Liver (tissue), 9 donors: Measurements from ENCODE around the gene GPRC5B. TPM values are rescaled to one million over a fixed set of nuclear protein-coding genes. Genes with fewer than 3 reads are reported as not detected.

Experiments used
- DNase-seq: peaks from one replicate; pipeline ENCODE4 v3.0.0-alpha.2; 2017; ENCODE audit warnings: low spot score
- H3K27ac ChIP-seq, 2 donors: one replicate each; pipeline ENCODE4 v1.7.0; 2013; ENCODE audit warnings: inconsistent platforms in 2 of 2, low read length in 2 of 2, control low read depth in 1 of 2, low read depth in 1 of 2, mild to moderate bottlenecking in 1 of 2
- H3K27me3 ChIP-seq, 4 donors: one replicate each; pipeline versions ENCODE4 v1.6.1 to v1.7.0; 2013; ENCODE audit warnings: low read length in 3 of 4, inconsistent platforms in 1 of 4, mild to moderate bottlenecking in 1 of 4, moderate library complexity in 1 of 4; ENCODE audit not compliant: control insufficient read depth in 4 of 4, insufficient read depth in 4 of 4
- H3K36me3 ChIP-seq, 4 donors: one replicate each; pipeline versions ENCODE4 v1.6.1 to v1.7.0; 2013; ENCODE audit warnings: low read length in 3 of 4, mild to moderate bottlenecking in 3 of 4, low read depth in 1 of 4, moderate library complexity in 1 of 4; ENCODE audit not compliant: control insufficient read depth in 4 of 4, insufficient read depth in 3 of 4
- H3K4me1 ChIP-seq, 4 donors: one replicate each; pipeline versions ENCODE4 v1.6.1 to v1.7.0; 2013; ENCODE audit warnings: low read length in 3 of 4, mild to moderate bottlenecking in 3 of 4, moderate library complexity in 1 of 4; ENCODE audit not compliant: control insufficient read depth in 4 of 4, insufficient read depth in 4 of 4
- H3K4me3 ChIP-seq, 3 donors: one replicate each; pipeline versions ENCODE4 v1.6.1 to v1.7.0; 2013; ENCODE audit warnings: low read length in 3 of 3, control low read depth in 1 of 3, low read depth in 1 of 3, mild to moderate bottlenecking in 1 of 3
- H3K9ac ChIP-seq, 2 donors: one replicate each; pipeline ENCODE4 v1.7.0; 2013; ENCODE audit warnings: low read length in 2 of 2, mild to moderate bottlenecking in 2 of 2, moderate library complexity in 2 of 2, control low read depth in 1 of 2, low read depth in 1 of 2
- H3K9me3 ChIP-seq, 4 donors: one replicate each; pipeline versions ENCODE4 v1.6.1 to v1.7.0; 2013; ENCODE audit warnings: low read length in 3 of 4; ENCODE audit not compliant: control insufficient read depth in 4 of 4
- ATF3 ChIP-seq: IDR thresholded peaks from 2 replicates; pipeline ENCODE4 v1.6.1; 2016; ENCODE audit warnings: antibody characterized with exemption
- CTCF ChIP-seq: fragments of 150-350 bp; IDR thresholded peaks from 2 replicates; pipeline ENCODE4 v1.5.1; 2017; ENCODE audit warnings: improper control_type of control experiment, low read depth, low read length; ENCODE audit not compliant: missing input control
- EGR1 ChIP-seq, 2 donors: IDR thresholded peaks; 2 replicates each; pipeline ENCODE4 v1.6.1; 2016 to 2018; ENCODE audit warnings: antibody characterized with exemption in 2 of 2, low read depth in 2 of 2
- FOXA1 ChIP-seq: IDR thresholded peaks from 2 replicates; pipeline ENCODE4 v1.6.1; 2016; ENCODE audit warnings: antibody characterized with exemption
- FOXA2 ChIP-seq: IDR thresholded peaks from 2 replicates; pipeline ENCODE4 v1.6.1; 2016; ENCODE audit warnings: antibody characterized with exemption
- GABPA ChIP-seq, 2 donors: IDR thresholded peaks in 1 of 2; conservative IDR thresholded peaks in 1 of 2; 2 replicates each; pipeline ENCODE4 v1.6.1; 2016; ENCODE audit warnings: antibody characterized with exemption in 2 of 2, mild to moderate bottlenecking in 1 of 2, moderate library complexity in 1 of 2
- HNF4A ChIP-seq, 2 donors: conservative IDR thresholded peaks; 2 replicates each; pipeline ENCODE4 v1.6.1; 2016; ENCODE audit warnings: antibody characterized with exemption in 2 of 2, mild to moderate bottlenecking in 2 of 2
- HNF4G ChIP-seq: IDR thresholded peaks from 2 replicates; pipeline ENCODE4 v1.6.1; 2016; ENCODE audit warnings: antibody characterized with exemption
- JUND ChIP-seq, 2 donors: IDR thresholded peaks; 2 replicates each; pipeline ENCODE4 v1.6.1; 2016; ENCODE audit warnings: antibody characterized with exemption in 2 of 2
- MAX ChIP-seq: IDR thresholded peaks from 2 replicates; pipeline ENCODE4 v1.6.1; 2016; ENCODE audit warnings: antibody characterized with exemption
- NR2F2 ChIP-seq: IDR thresholded peaks from 2 replicates; pipeline ENCODE4 v1.6.1; 2016; ENCODE audit warnings: antibody characterized with exemption
- RAD21 ChIP-seq, 2 donors: IDR thresholded peaks; 2 replicates each; pipeline ENCODE4 v1.6.1; 2016; ENCODE audit warnings: antibody characterized with exemption in 2 of 2, mild to moderate bottlenecking in 2 of 2
- REST ChIP-seq: IDR thresholded peaks from 2 replicates; pipeline ENCODE4 v1.6.1; 2016; ENCODE audit warnings: antibody characterized with exemption, mild to moderate bottlenecking
- RXRA ChIP-seq, 2 donors: IDR thresholded peaks; 2 replicates each; pipeline ENCODE4 v1.6.1; 2017 to 2018; ENCODE audit warnings: antibody characterized with exemption in 2 of 2, mild to moderate bottlenecking in 1 of 2
- SP1 ChIP-seq: IDR thresholded peaks from 2 replicates; pipeline ENCODE4 v1.6.1; 2018; ENCODE audit warnings: antibody characterized with exemption, mild to moderate bottlenecking
- TAF1 ChIP-seq: conservative IDR thresholded peaks from 2 replicates; pipeline ENCODE4 v1.6.1; 2016; ENCODE audit warnings: antibody characterized with exemption, mild to moderate bottlenecking
- YY1 ChIP-seq: IDR thresholded peaks from 2 replicates; pipeline ENCODE4 v1.6.1; 2016; ENCODE audit warnings: antibody characterized with exemption, mild to moderate bottlenecking
- WGBS: extraction: QIAGEN DNeasy Blood & Tissue Kit; methylation state at CpG from one replicate; pipeline ENCODE4 v1.1.7; 2013; 5-methylcytosine and 5-hydroxymethylcytosine counted together
- polyA plus RNA-seq, 2 donors: library from polyadenylated mRNA; stranded (reverse) in 1 of 2; unstranded in 1 of 2; fragments of 200-250 nt in 1 of 2; fragments of >200 nt in 1 of 2; fragmentation: Nextera tagmentation in 1 of 2; extraction: Ambion mirVana in 1 of 2; gene quantifications; one replicate each; pipeline versions ENCODE4 v1.2.1 to v1.2.3, GENCODE V29; 2013 to 2015
- total RNA-seq, 2 donors: library from RNA; depleted of rRNA; stranded (reverse); fragments of >200 nt; gene quantifications; one replicate each; pipeline ENCODE4 v1.2.3, GENCODE V29; 2014
- TF ChIP-seq, protein P1 (sequence below): IDR thresholded peaks from 2 replicates; pipeline ENCODE4 v1.6.1; 2016; ENCODE audit warnings: antibody characterized with exemption
- donor health status: healthy.
- donor health status: healthy.
- donor health status: healthy.
- donor health status: healthy.
- donor health status: healthy.

The GPRC5B gene
- total and polyA plus RNA-seq, 4 donors: 1.5 to 4.7 (median 2.7) TPM

DNA sequence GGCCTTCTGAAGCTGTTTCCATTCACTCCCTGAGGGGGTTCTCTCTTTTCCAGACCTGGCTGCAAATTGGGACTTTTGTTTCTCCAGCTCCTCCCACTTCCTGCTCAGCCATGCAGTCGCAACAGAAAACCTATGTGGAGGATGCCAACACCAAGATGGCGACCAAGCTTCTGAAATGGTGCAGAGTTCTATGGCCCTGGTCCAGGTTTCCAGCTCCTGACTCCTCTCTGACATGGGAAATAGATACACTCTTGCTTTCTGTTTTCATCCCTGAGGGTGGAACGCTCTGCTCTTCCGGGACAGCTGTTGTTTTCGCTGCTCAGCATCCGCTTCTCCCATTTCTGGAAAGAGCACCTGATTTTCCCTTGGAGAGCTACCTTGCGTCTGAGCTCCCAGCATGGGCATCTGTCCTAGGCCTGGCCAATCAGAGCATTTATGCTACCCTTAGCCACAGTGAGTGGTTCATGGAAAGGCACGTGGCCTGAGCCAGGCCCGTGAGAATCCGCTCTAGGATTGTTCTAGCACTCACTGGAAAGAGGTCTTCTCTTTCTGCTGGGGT, 8.1 kb downstream of the GPRC5B start:
- 90% methylated on average over 10 of the region's 10 CpGs for WGBS
- H3K27ac ChIP-seq: no peak overlapping the region

More for the DNA sequence above, 8.1 kb downstream of the GPRC5B start:
- TF ChIP-seq NR2F2: no peak
- TF ChIP-seq EGR1 (IDR thresholded peaks at IDR 0.05; ENCODE audit: low read depth in 2 of 2): no peak
- no peak for TF ChIP-seq JUND (IDR thresholded peaks at IDR 0.05)
- TF ChIP-seq TAF1: no peak
- no peak for TF ChIP-seq YY1
- no peak for TF ChIP-seq RAD21 (IDR thresholded peaks at IDR 0.05)
- TF ChIP-seq SP1: no peak
- TF ChIP-seq, protein P1, sequence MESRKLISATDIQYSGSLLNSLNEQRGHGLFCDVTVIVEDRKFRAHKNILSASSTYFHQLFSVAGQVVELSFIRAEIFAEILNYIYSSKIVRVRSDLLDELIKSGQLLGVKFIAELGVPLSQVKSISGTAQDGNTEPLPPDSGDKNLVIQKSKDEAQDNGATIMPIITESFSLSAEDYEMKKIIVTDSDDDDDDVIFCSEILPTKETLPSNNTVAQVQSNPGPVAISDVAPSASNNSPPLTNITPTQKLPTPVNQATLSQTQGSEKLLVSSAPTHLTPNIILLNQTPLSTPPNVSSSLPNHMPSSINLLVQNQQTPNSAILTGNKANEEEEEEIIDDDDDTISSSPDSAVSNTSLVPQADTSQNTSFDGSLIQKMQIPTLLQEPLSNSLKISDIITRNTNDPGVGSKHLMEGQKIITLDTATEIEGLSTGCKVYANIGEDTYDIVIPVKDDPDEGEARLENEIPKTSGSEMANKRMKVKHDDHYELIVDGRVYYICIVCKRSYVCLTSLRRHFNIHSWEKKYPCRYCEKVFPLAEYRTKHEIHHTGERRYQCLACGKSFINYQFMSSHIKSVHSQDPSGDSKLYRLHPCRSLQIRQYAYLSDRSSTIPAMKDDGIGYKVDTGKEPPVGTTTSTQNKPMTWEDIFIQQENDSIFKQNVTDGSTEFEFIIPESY: no peak
- no peak for TF ChIP-seq HNF4G
- no peak for TF ChIP-seq RXRA (IDR thresholded peaks at IDR 0.05)
- TF ChIP-seq MAX: no peak
- TF ChIP-seq CTCF: no peak
- TF ChIP-seq FOXA1: no peak
- TF ChIP-seq ATF3: no peak
- no peak for TF ChIP-seq HNF4A (conservative IDR thresholded peaks at IDR 0.05)
- TF ChIP-seq FOXA2: no peak
- TF ChIP-seq REST: no peak
- TF ChIP-seq GABPA (IDR thresholded peaks at IDR 0.05 in 1 of 2, conservative IDR thresholded peaks at IDR 0.05 in 1 of 2): no peak
- Histone ChIP-seq H3K36me3 (no peaks in the 10 kb centered on the region), H3K9me3 (no peaks in the 10 kb centered on the region), H3K4me1 (no peaks in the 10 kb centered on the region), H3K9ac (no peak overlapping the region), H3K27me3 (no peaks in the 10 kb centered on the region), H3K4me3 (no peak overlapping the region)
- DNase-seq: no peak
